NCI-H345 treated with DMSO at 0.1 percent for 48 hours (cell line): Measurements from ENCODE around the gene ACTG2.
"Not testable (repeated sequence)": the region's sequence is repeated elsewhere in the genome, so short reads cannot be mapped to it uniquely, and the experiment has no call there.

Experiments used
- DNase-seq: peaks from one replicate; lab custom pipeline; 2025; ENCODE audit not compliant: unreplicated experiment; lab: John Stamatoyannopoulos, UW

Gene ACTG2

GRCh38 chr2:73931531-73932500 lies 39.0 kb downstream of the ACTG2 start:
- DNase-seq: no peak

- DNase-seq: peak; percentile 7
Measured at GRCh38 chr2:73933194-73933593, 40.4 kb downstream of the ACTG2 start.

DNA sequence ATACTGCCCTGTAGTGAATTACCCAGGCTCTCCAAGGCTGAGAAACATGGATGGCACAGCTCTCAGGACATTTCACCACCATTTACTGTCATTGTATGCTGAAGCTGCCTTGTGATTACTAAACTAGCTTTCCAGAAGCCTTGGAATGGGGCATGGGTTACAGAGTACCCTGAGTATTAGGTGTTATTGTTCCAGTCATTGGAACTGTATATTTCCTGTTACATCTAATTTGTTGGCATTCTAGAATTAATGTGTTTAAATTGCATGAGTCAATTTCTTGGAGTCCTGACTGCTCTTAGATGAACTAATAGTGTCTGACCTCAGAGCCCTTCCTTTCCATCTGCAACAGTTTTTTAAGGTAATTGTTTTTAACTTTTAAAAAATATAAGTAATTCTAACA lies 42.8 kb downstream of the ACTG2 start:
- no peak for DNase-seq

GRCh38 chr2:73937103-73937885 lies 44.5 kb downstream of the ACTG2 start:
- no peak for DNase-seq

- no peak for DNase-seq
Measured at GRCh38 chr2:73937899-73938298, 45.1 kb downstream of the ACTG2 start.

GRCh38 chr2:73938718-73939352 lies 46.0 kb downstream of the ACTG2 start:
- no peak for DNase-seq

- DNase-seq: no peak
Measured at GRCh38 chr2:73939419-73939818, 46.6 kb downstream of the ACTG2 start.

GRCh38 chr2:73940066-73940465 lies 47.3 kb downstream of the ACTG2 start:
- DNase-seq: not testable (repeated sequence)

DNA sequence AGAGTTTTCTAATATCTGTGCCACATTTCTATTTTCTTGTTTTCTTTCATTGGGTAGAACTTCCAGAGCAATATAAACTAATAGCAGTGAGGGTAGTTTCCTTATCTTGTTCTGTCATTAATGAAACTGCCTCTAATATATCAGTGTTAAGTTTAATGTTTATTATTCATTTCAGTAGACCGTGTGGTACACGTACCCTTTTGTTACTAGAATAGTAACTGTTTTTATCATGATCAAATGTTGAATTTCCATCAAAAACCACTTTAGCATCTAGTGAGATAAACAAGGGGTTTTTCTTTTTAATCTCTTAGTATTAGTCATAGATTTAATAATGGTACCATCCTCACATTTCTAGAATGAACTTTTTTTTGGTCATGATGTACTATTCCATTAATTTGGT lies 49.9 kb downstream of the ACTG2 start:
- DNase-seq: no peak

DNA sequence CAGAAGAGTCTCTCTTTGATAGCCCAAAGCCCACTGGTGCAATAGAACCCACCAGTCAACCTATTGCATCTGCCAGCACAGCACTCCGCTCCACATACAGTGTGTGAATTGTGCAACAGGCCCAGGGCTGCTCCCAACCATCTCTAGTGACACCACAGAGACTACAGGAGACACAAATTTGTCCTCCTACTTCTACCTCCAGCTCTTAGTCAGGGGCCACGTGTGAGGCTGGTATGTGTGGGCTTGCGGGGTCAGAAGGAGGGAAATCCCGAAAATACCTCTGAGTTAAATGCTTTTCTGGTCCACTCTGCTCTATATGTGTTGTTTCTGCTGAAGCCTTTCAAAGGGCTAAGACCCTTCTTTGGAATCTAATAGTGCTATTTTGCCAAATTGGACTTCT lies 51.9 kb downstream of the ACTG2 start:
- DNase-seq: no peak

- DNase-seq: no peak
Measured at GRCh38 chr2:73946215-73946614, 53.4 kb downstream of the ACTG2 start.

DNA sequence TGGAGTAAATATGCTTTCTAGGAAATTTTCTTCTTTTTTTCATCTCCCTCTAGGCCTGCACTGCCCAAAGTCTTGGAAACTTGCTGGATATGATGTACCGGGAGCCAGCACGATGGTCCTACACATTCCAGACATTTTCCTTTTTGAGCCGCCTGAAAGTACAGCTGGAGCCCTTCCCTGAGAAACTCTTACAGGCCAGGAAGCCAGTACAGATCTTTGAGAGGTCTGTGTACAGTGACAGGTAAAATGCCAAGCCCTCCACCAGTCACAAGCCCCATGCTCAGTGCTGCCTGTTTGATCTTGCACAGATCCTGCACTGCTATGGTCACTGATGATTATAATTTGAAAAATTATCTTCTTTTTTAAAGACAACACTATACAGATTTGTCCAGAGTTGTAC lies 53.9 kb downstream of the ACTG2 start:
- no peak for DNase-seq

DNA sequence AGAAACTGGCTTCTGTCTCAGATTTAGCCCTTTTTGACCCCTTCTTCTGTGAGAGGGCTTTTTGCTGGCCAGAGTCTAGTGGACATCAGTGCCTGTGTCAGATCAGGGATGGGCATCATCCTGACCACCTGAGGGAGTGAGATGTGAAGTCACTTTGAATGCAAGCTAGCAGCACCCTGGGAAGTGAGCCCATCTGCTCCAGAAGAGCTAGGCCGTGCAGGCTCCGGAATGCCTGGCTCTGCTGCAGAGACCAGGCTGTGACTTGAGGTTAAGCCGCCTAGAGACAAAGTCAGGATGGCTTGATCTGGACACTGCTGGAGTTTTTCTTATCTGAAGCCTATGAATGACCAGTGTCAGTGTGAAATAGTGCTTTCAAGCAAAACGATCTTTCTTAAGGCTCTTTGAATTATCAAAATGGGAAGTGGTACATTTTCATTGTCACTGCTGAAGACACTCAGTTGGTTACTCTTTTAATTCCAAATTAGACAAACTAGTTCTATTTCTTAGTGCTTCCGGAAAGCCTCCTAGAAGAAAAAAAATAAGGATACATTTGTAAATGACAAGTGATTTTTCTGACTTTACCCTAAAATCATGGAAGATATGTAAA lies 54.7 kb downstream of the ACTG2 start:
- DNase-seq: no peak

DNA sequence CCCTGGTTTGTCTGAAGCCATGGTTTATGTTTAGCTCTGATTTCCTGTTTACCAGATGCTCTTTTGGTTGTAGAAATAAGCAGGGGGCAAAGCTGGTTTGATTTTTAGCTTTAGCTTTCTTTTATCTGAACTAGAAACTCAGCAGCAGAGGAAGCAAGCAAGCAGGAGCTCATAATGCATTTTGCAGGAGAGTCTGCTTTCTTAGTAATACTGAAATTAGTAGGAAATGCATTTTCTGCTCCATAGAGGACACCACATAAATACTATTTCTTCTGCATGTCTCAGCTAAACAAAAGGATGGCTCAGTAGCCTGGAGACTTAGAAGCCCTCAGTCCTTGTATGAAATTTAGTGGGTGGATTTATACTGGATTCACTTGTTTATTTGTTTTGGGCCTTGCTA lies 57.0 kb downstream of the ACTG2 start:
- no peak for DNase-seq

- no peak for DNase-seq
Measured at GRCh38 chr2:73952499-73953446, 60.0 kb downstream of the ACTG2 start.

GRCh38 chr2:73956218-73956865 lies 63.5 kb downstream of the ACTG2 start:
- DNase-seq: no peak

DNA sequence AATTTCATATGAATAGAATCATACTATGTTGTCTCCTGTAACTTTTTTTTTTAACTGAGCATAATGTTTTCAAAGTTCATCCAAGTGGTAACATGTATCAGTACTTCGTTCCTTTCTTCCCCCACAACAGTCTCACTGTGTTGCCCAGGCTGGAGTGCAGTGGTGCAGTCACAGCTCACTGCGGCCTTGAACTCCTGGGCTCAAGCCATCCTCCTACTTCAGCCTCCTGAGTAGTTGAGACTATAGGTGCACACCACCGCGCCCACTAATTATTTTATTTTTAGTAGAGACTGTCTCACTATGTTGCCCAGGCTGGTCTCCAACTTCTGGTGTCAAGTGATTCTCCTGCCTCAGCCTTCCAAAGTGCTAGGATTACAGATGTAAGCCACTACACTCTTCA lies 68.5 kb downstream of the ACTG2 start:
- DNase-seq: no peak

DNA sequence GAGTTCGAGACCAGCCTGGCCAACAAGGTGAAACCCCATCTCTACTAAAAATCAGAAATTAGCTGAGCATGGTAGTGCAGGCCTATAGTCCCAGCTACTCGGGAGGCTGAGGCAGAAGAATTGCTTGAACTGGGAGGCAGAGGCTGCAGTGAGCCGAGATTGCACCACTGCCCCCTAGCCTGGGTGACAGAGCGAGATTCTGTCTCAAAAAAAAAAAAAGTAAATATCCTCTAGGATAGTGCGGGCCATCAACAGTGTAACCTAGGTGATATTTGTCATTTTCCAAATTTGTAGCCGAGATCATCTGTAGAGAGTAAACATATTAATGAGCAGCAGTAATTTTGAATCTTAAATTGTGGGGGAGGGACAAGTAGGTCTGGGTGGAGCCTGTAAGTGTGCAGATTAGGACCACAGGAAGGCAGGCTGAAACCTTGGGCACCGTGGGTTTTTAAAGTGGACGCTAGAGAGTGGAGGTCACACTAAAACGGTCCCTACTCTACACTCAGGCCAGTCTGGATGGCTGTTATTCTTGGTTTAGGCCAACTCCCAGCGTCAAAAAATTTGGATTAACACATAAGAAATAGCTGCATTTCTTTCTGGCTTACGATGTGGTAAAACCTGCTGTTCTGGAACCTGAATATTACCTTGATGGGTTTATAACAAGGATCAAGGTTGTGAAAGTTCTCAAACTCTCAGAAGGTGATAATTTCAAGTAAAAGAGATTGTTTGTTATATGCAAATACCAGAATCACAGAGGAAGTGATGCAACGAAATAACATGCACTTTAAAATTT lies 69.2 kb downstream of the ACTG2 start:
- DNase-seq: no peak

DNA sequence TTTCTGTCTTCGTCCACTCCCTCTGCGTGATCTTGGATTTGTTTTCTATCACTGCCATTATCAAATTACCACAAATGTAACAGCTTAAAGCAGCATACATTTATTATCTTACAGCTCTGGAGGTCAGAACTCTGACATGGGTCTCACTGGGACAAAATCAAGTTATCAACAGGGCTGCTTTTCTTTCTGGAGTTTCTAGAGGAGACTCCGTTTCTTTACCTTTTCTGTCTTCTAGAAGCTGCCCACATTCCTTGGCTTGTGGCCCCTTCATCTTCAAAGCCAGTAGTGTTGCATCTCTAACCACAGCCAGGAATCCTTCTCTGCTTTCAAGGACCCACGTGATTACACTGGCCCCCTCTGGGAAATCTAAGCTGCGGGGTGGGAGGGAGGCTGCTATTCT lies 70.0 kb downstream of the ACTG2 start:
- no peak for DNase-seq
